Measurements from ENCODE around the gene DDX42.

The DDX42 gene

GRCh38 chr17:63774141-63774968, at the start of gene DDX42:
TSS of gene DDX42 (plus strand) at chr17:63774170. CDS start at chr17:63787050, 12,880 bp downstream.
- no peak for DNase-seq

- no peak for DNase-seq
Observed at GRCh38 chr17:63735691-63736090, 38.3 kb upstream of the DDX42 start.

- DNase-seq: no peak
Observed at GRCh38 chr17:63740464-63741142, 33.4 kb upstream of the DDX42 start.

GRCh38 chr17:63741143-63741407, 32.9 kb upstream of the DDX42 start:
- DNase-seq: no peak

GRCh38 chr17:63741408-63742173, 32.4 kb upstream of the DDX42 start, which contains the start of gene STRADA:
TSS of gene STRADA (minus strand) at chr17:63741799. CDS start at chr17:63728369, 13,430 bp downstream.
- DNase-seq: peak; percentile 99

GRCh38 chr17:63751806-63752205, 22.2 kb upstream of the DDX42 start:
- no peak for DNase-seq

GRCh38 chr17:63752707-63753106, 21.3 kb upstream of the DDX42 start:
- no peak for DNase-seq

- DNase-seq: no peak
Observed at GRCh38 chr17:63753215-63753614, 20.8 kb upstream of the DDX42 start.

- DNase-seq: no peak
Observed at GRCh38 chr17:63754046-63754445, 19.9 kb upstream of the DDX42 start.

- no peak for DNase-seq
Observed at GRCh38 chr17:63758428-63758827, 15.5 kb upstream of the DDX42 start.

GRCh38 chr17:63760771-63761539, 13.0 kb upstream of the DDX42 start:
- DNase-seq: no peak

GRCh38 chr17:63762161-63763078, 11.6 kb upstream of the DDX42 start:
- DNase-seq: no peak

- DNase-seq: no peak
Observed at GRCh38 chr17:63764716-63765115, 9.3 kb upstream of the DDX42 start.

- no peak for DNase-seq
Observed at GRCh38 chr17:63766754-63767153, 7.2 kb upstream of the DDX42 start.

GRCh38 chr17:63768433-63768832, 5.5 kb upstream of the DDX42 start:
- no peak for DNase-seq

- no peak for DNase-seq
Observed at GRCh38 chr17:63772801-63773271, 1.1 kb upstream of the DDX42 start.

GRCh38 chr17:63773272-63774140, 464 bp upstream of the DDX42 start, which contains the start of gene CCDC47:
TSS of gene CCDC47 (minus strand) at chr17:63773597. CDS start at chr17:63766175, 7,422 bp downstream.
- DNase-seq: peak; percentile 98

- no peak for DNase-seq
Observed at GRCh38 chr17:63774969-63775265, 947 bp downstream of the DDX42 start.

GRCh38 chr17:63775420-63775819, 1.4 kb downstream of the DDX42 start:
- DNase-seq: no peak

GRCh38 chr17:63780507-63780906, 6.5 kb downstream of the DDX42 start:
- DNase-seq: no peak

GRCh38 chr17:63780928-63781327, 7.0 kb downstream of the DDX42 start:
- DNase-seq: no peak

All from stimulated activated naive CD4-positive, alpha-beta T cell treated with Interleukin-2 at 50 U/mL for 16 hours (primary cell).